NCI-H187 (cell line): Measurements from ENCODE around the gene P3H2.

ENCODE experiments used
- DNase-seq, 2 experiments: peaks; one replicate each; lab custom pipeline; 2025; lab: John Stamatoyannopoulos, UW

Gene P3H2

DNA sequence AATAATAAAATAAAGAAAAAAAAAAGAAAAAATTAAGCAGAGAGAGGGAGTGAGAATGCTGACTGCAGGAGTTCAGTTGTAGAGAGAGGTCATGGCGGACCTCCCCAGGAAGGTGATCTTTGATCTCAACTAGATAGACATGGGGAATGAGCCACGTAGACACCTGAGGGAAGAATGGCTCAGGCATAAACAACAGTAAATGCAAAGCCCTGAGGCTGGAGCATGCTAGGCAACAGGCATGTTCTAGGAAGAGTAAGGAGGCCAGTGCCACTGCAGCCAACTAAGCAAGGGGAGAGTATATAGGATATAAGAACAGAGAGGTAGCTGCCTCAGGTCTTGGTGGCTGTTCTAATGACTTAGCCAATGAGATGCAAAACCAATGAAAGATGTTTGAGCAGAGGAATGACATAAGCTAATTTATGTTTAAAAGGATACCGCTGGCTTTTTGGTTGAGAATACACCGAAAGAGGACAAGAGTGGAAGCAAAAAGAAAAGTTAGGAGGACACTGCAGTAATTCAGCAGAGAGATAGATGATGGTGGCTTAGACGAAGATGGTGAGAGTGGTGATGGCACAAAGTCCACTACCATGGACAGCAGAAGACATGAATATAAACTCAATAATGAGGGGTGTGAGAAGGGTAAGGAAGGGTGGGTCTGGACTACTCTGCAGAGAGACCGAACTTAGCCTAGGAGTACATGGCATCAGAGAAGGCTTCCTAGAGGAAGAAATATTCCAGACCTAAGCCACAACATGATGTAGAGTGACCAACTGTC is 174.6 kb downstream of the P3H2 start:
- no peak for DNase-seq

GRCh38 chr3:189944285-189945145 is 176.2 kb downstream of the P3H2 start:
- DNase-seq, result no peak

DNA sequence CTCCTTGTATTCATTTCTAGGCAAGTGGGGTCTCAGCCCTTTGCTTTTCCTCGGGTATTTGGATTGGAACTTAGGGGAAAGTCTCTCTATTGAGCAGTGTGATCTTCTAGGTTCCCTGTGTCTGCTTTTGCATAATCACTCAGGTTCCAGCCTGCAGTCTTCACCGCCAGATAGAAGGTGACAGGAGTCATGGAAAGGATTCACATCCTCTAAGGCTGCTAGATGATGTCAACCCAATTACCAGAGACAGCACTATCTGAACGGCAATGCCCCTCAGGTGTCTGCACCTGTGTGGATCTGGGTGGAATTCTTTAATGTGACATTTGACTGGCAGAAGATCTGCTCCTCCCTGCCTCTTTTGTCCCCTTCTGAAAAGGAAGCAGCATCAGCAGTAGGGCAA is 177.7 kb downstream of the P3H2 start:
- no peak for DNase-seq

GRCh38 chr3:189941679-189942078 is 179.0 kb downstream of the P3H2 start:
- no peak for DNase-seq

DNA sequence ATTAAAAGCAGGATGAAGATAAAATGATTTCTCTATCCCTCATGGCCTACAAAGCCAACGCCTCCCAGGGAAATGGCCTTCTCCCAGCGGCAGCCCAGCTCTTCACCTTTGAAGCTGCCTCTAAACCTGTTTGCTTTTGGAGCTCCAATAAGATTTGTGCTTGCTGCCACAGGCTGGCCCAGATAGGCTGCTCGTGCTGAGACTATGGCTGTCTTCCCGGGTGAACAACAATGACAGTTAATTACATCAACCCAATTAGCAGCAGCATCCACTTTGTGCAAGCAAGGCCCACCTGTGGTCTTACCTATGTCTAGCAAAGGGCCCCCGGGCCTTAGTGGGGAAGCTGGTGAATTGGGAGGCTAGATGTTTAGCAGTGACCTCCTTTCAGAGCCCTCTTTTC is 179.6 kb downstream of the P3H2 start:
- DNase-seq, result no peak

DNA sequence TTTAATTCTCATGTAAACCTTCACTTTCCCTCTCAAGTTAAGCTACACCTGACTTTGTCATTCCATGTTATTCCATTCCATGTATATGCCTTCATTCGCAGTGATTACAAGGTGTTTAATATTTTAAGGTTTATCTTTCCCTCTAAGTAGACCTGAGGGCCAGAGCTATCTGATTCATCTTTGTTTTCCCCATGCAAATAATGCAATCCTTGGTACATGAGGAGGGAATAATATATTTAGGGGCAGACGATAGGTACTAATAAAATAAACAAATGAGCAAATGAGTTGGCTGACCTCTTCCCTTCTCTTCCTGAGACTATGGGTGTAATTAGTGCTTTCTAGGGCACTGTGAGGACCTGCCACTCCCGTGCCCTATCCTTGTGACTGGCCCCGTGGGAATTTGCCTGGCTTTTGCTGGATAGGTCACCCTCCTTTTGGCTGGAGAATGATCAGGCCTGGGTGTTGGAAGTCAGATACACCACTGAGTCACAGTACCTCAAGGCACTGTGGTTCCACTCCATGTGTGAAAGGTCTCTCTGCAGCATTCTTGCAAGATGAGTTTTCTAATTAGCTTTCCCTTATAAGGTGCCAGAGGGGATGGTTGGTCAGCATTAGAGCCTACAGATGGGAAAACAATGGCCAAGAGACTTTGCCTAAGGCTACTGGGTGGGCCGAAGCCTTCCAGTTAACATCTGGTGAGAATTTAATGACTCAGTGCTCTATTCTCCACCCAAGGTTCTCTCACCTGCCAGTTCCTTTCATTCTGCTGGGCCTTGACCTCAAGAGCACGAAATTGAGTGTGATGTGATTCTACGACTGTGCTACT is 183.2 kb downstream of the P3H2 start:
- DNase-seq, result no peak

- DNase-seq, result no peak
These were observed 184.3 kb downstream of the P3H2 start for GRCh38 chr3:189936201-189936945.

DNA sequence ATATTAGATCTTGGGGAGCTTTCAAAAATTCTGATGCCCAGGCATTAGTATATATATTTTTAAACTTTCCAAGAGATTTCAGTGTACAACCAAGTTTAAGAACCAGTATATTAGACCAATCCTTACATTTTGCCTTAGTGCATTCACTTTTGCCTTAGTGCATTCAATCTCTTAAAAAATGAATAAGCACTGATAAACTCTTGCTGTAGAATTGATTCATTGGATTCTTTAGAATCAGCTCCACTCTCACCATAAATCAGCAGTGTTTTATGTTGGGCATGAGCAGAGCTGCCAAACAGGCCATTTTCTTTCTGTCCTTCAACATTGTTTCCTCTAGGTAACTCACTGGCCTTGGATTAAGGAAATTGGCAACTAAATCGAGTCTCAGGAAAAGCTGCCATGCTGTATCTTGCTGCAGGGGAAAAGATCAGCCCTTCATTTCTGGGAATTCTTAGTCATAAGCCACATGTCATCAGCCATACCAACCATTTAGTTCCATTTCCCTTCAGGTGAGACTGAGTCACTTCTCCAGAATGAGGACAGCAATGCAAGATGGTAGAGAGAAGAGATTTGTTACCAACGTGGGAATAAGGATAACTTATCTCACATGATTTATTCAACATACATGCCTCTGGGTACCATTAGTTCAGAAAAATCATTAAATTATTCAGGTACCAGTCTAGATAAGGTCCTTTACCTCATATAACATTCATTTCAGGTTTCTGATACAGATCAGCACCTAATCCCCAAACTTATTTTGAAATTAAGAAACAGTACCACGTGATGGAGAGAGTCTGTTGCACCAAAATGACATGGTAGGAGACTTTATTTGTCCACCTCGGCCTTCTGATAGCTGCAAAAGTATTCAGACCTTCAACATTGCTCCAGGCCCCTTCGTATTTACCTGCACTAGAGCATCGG is 192.5 kb downstream of the P3H2 start:
- DNase-seq, result no peak

- DNase-seq, result no peak
These were observed 198.9 kb downstream of the P3H2 start for GRCh38 chr3:189921770-189922169.

DNA sequence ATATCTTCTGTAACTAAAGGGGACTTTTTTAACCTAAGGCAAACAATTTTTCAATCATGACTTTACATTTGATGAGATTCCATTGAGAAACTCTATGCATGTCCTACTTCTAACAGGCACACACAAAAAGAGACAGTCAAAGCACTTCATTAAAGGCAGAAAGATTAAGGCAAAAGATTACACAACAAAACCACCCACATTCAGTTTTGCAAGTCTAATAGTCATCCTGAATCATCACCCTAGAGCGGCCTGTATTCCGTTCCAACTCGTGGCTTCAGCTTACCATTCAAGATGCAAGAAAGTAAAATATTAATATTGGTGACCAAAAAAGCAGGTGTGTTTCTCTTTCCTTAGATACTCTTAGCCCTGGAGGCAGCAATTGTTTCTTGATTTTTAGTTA is 205.9 kb downstream of the P3H2 start:
- no peak for DNase-seq

DNA sequence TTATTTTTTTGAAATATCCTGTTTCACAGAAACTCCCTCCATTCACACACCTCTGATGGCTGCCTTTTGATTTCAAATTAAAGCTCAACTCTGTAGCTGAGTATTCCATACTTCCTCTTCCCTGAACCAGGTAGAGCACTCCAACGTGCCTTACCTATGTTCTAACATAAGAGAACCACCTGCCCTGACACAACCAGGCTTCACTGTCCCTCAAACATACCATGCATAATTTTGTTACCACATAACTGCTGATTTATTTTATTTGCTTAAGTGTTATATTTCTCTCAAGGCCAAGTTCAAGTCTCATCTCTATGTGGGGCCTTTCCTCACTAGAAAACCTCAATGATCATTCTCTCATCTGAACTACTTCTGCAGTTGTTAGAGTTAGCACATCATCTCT is 209.7 kb downstream of the P3H2 start:
- no peak for DNase-seq

GRCh38 chr3:189909573-189909972 is 211.1 kb downstream of the P3H2 start:
- no peak for DNase-seq

DNA sequence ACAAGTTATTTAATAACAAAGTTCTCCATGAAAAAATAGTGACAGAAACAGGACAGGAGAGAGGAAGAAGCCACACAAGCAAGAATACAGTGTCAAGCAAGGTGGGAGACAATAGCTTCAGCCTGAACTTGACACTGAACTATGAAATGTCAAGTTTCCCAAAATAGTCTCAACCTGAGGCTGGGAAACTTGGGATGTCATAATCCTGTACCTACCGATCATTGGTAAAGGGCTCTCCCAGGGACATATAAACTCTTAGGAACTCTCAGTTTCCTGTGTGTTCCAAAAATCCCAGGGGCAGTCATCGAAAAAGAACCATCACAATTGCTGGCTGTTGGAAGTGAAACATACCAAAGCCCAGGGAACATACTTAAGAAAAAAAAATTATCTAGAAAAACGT is 211.6 kb downstream of the P3H2 start:
- DNase-seq, result no peak

DNA sequence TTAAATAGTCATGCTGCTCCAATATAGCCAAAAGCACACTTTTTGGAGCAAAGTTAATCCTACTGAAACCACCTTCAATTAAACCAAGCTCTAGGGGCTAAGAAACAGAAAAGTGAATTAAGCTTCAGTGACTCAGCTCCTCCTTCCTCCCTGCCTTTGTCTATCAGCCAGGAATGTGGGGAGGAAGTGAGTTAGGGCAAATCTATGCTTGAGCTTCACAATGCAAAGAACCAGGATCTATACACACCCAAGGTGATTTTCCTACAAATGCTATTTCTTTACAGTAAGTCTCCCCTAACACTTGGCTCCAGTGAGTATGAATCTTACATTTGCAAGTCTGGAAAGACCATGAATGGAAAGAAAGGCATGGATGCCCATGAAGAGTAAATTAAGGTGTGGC is 212.1 kb downstream of the P3H2 start:
- DNase-seq, result no peak

DNA sequence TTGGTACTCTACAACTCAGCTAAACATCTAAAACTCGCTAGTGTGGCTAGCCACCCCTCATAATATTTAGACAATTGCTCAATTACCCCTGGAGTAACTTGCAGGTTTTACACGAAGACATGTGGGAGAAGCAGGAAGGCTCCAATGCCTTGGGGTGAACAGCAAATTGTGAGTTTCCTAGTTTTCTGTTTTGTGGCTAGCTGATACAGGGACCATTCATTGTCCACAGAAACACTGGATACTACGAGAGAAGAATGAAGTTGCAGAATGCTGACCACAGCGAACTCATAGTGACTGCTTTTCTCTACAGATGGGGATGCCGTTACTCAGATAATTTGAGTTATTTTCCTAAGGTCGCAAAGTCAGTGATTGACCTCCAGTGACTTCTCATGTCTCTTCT is 212.9 kb downstream of the P3H2 start:
- DNase-seq, result no peak
